HepG2 (cell line): ENCODE measurements around the gene SUDS3. TPM values are rescaled to one million over a fixed set of nuclear protein-coding genes. Genes with fewer than 3 reads are reported as not detected.
A peak's percentile ranks its signal among the peaks of the same experiment; 100 is the strongest.

Experiments used
- CBX5 ChIP-seq: sonication (generic); formaldehyde crosslinking; IDR thresholded peaks from 2 replicates; pipeline ENCODE4 v1.4.0; 2020; ENCODE audit warnings: missing genetic modification reagents, borderline replicate concordance
- KMT2A ChIP-seq: sonication (generic); formaldehyde crosslinking; IDR thresholded peaks from 2 replicates; pipeline ENCODE4 v1.4.0; 2020; ENCODE audit warnings: missing genetic modification reagents
- SRSF1 ChIP-seq: fragments of 200-400 bp; formaldehyde crosslinking; optimal IDR thresholded peaks from 2 replicates; pipeline ENCODE3; 2017; ENCODE audit warnings: mild to moderate bottlenecking, low read depth, low read length, moderate library complexity
- ZNF570 ChIP-seq: sonication (generic); formaldehyde crosslinking; IDR thresholded peaks from 2 replicates; pipeline ENCODE4 v1.4.0; 2020; ENCODE audit warnings: mild to moderate bottlenecking, missing genetic modification reagents, borderline replicate concordance
- polyA plus RNA-seq, 8 experiments: library from polyadenylated mRNA; depleted of rRNA in 3 of 8; stranded (reverse) in 7 of 8; unstranded in 1 of 8; fragments of >200 nt; fragmentation: Illumina TruSeq in 4 of 8; extraction: Trizol in 4 of 8; gene quantifications; 2 replicates each; pipeline versions ENCODE4 v1.2.1 to v1.2.3, GENCODE V29; 2011 to 2016; ENCODE audit warnings: low read depth in 4 of 8, missing spikeins in 1 of 8, mixed read lengths in 1 of 8; ENCODE audit not compliant: insufficient read depth in 1 of 8
- total RNA-seq, 5 experiments: library from RNA; depleted of rRNA; stranded (reverse); fragments of >200 nt; fragmentation: Illumina TruSeq; extraction: Trizol; gene quantifications; 2 replicates each; pipeline ENCODE4 v1.2.3, GENCODE V29; 2016; ENCODE audit warnings: low read depth in 1 of 5
- TF ChIP-seq, protein P1 (sequence below), 2 experiments: fragments of 450-650 bp in 1 of 2; sonication (generic) in 1 of 2; formaldehyde crosslinking in 1 of 2; IDR thresholded peaks; 2 replicates each; pipeline versions ENCODE4 v1.6.1 to v1.8.0; 2016 to 2022; ENCODE audit warnings: antibody characterized with exemption in 1 of 2, mild to moderate bottlenecking in 1 of 2, missing genetic modification reagents in 1 of 2
- TF ChIP-seq, protein P2 (sequence below): sonication (generic); formaldehyde crosslinking; IDR thresholded peaks from 2 replicates; pipeline ENCODE4 v1.4.0; 2020; ENCODE audit warnings: missing genetic modification reagents
- TF ChIP-seq, protein P3 (sequence below): sonication (generic); formaldehyde crosslinking; IDR thresholded peaks from 2 replicates; pipeline ENCODE4 v1.9.0; 2021; ENCODE audit warnings: missing genetic modification reagents, mild to moderate bottlenecking, borderline replicate concordance
- TF ChIP-seq, protein P4 (sequence below): sonication (generic); formaldehyde crosslinking; IDR thresholded peaks from 2 replicates; pipeline ENCODE4 v1.4.0; 2020; ENCODE audit warnings: missing genetic modification reagents, borderline replicate concordance

SUDS3 gene
- total and polyA plus RNA-seq, 2 of the 13 experiments (the other 11 are each of a cell fraction or from before 2014, with no cell fraction given) = 20.2 to 33.1 TPM

DNA sequence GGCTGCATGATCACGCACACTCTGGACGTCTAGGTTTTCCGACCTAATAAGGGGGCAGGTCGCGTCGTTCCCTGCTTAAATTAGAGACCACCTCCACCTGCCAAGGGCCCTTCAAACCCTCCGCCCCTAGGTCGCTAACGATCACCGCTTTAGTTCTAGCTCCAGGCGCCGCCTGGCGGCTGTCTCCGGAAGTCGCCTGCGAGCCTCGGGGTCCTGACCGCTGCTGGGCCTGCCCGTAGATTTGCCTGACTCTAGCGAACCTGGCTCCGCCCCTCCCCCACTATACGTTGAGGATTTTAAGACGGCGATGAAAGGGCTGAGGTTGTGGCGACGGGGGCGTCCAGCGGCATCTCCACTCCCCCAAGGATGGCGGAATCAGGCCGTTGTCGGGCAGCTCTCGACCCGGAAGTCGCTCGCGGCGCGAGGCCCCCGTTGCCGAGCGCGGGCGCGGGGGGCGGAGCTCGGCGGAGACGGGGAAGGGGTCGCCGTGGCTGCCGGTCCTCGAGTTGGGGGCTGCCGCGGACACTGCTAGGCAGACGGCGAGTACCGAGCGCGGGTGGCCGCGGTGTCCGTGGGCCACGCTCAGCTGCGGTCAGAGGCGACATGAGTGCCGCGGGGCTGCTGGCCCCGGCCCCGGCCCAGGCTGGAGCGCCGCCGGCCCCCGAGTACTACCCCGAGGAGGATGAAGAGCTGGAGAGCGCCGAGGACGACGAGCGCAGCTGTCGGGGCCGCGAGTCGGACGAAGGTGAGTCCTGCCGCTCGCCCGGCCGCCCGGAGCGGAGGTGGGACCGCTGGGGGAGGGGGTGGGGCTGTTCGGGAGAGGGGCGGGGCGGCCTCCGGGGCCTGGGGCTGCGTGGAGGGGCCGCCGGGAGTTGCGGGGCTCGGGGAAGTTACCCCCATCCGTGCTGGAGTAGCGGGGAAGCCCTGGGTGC lies at the start of gene SUDS3 (continued):
- TF ChIP-seq, protein P1, sequence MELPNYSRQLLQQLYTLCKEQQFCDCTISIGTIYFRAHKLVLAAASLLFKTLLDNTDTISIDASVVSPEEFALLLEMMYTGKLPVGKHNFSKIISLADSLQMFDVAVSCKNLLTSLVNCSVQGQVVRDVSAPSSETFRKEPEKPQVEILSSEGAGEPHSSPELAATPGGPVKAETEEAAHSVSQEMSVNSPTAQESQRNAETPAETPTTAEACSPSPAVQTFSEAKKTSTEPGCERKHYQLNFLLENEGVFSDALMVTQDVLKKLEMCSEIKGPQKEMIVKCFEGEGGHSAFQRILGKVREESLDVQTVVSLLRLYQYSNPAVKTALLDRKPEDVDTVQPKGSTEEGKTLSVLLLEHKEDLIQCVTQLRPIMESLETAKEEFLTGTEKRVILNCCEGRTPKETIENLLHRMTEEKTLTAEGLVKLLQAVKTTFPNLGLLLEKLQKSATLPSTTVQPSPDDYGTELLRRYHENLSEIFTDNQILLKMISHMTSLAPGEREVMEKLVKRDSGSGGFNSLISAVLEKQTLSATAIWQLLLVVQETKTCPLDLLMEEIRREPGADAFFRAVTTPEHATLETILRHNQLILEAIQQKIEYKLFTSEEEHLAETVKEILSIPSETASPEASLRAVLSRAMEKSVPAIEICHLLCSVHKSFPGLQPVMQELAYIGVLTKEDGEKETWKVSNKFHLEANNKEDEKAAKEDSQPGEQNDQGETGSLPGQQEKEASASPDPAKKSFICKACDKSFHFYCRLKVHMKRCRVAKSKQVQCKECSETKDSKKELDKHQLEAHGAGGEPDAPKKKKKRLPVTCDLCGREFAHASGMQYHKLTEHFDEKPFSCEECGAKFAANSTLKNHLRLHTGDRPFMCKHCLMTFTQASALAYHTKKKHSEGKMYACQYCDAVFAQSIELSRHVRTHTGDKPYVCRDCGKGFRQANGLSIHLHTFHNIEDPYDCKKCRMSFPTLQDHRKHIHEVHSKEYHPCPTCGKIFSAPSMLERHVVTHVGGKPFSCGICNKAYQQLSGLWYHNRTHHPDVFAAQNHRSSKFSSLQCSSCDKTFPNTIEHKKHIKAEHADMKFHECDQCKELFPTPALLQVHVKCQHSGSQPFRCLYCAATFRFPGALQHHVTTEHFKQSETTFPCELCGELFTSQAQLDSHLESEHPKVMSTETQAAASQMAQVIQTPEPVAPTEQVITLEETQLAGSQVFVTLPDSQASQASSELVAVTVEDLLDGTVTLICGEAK (IDR thresholded peaks at IDR 0.05) = no peak
- TF ChIP-seq, protein P1 (CRISPR knock-in tag; IDR thresholded peaks at IDR 0.05) = peak; percentile 52; the same call in 1 of the 2 replicates
- TF ChIP-seq KMT2A (CRISPR knock-in tag) (peak; percentile 71), ZNF570 (CRISPR knock-in tag) (no peak), SRSF1 (no peak), CBX5 (CRISPR knock-in tag) (0 out of 2 replicates have a peak, but pooled peaks have one; percentile 53)
- TF ChIP-seq, protein P2, sequence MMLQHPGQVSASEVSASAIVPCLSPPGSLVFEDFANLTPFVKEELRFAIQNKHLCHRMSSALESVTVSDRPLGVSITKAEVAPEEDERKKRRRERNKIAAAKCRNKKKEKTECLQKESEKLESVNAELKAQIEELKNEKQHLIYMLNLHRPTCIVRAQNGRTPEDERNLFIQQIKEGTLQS (CRISPR knock-in tag) = no peak
- TF ChIP-seq, protein P3, sequence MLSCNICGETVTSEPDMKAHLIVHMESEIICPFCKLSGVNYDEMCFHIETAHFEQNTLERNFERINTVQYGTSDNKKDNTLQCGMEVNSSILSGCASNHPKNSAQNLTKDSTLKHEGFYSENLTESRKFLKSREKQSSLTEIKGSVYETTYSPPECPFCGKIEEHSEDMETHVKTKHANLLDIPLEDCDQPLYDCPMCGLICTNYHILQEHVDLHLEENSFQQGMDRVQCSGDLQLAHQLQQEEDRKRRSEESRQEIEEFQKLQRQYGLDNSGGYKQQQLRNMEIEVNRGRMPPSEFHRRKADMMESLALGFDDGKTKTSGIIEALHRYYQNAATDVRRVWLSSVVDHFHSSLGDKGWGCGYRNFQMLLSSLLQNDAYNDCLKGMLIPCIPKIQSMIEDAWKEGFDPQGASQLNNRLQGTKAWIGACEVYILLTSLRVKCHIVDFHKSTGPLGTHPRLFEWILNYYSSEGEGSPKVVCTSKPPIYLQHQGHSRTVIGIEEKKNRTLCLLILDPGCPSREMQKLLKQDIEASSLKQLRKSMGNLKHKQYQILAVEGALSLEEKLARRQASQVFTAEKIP = no peak
- TF ChIP-seq, protein P4, sequence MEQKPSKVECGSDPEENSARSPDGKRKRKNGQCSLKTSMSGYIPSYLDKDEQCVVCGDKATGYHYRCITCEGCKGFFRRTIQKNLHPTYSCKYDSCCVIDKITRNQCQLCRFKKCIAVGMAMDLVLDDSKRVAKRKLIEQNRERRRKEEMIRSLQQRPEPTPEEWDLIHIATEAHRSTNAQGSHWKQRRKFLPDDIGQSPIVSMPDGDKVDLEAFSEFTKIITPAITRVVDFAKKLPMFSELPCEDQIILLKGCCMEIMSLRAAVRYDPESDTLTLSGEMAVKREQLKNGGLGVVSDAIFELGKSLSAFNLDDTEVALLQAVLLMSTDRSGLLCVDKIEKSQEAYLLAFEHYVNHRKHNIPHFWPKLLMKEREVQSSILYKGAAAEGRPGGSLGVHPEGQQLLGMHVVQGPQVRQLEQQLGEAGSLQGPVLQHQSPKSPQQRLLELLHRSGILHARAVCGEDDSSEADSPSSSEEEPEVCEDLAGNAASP (CRISPR knock-in tag) = peak; percentile 54; the same call in 1 of the 2 replicates
